Neutrophil (primary cell): ENCODE results near the gene LILRB2.
"Not testable (repeated sequence)": the region's sequence is repeated elsewhere in the genome, so short reads cannot be mapped to it uniquely, and the experiment has no call there.

Experiments used
- H3K27ac ChIP-seq: fragments of 200-600 bp; sonication (generic); 2 replicates; pipeline ENCODE4 v1.5.1; 2016; ENCODE audit warnings: mild to moderate bottlenecking, moderate library complexity
- H3K27me3 ChIP-seq: fragments of 200-600 bp; sonication (generic); 2 replicates; pipeline ENCODE4 v1.6.0; 2016; ENCODE audit warnings: mild to moderate bottlenecking
- H3K36me3 ChIP-seq: fragments of 200-600 bp; sonication (generic); 2 replicates; pipeline ENCODE4 v1.5.1; 2017
- H3K4me1 ChIP-seq, 2 experiments: fragments of 200-600 bp in 1 of 2; sonication (generic) in 1 of 2; 1 replicate in 1 of 2; 2 replicates in 1 of 2; pipeline versions ENCODE4 v1.5.1 to v1.6.1; 2013 to 2016; ENCODE audit warnings: low read depth in 1 of 2, low read length in 1 of 2, mild to moderate bottlenecking in 1 of 2, moderate library complexity in 1 of 2; ENCODE audit not compliant: control insufficient read depth in 1 of 2, insufficient read depth in 1 of 2
- H3K4me3 ChIP-seq, 2 experiments: fragments of 200-600 bp in 1 of 2; sonication (generic) in 1 of 2; 1 replicate in 1 of 2; 2 replicates in 1 of 2; pipeline ENCODE4 v1.5.1; 2013 to 2016; ENCODE audit warnings: low read depth in 1 of 2, low read length in 1 of 2, mild to moderate bottlenecking in 1 of 2, moderate library complexity in 1 of 2
- H3K9me3 ChIP-seq: fragments of 200-600 bp; sonication (generic); 2 replicates; pipeline ENCODE4 v1.5.1; 2016
- CTCF ChIP-seq: fragments of 200-600 bp; sonication (generic); IDR thresholded peaks from 2 replicates; pipeline ENCODE4 v1.5.1; 2016; ENCODE audit warnings: antibody characterized with exemption

The LILRB2 gene

GRCh38 chr19:54277111-54277615 is 3.7 kb downstream of the LILRB2 start:
- peaks cover 67% of the 10 kb centered on the region for H3K36me3 ChIP-seq
- peaks cover 61 to 67% of the 10 kb centered on the region in 2 experiments for H3K4me1 ChIP-seq
- H3K9me3 ChIP-seq, H3K4me3 ChIP-seq, H3K27me3 ChIP-seq: not testable (repeated sequence)
- H3K27ac ChIP-seq, result peak overlapping the region; percentile 98

- peak overlapping the region; percentile 98 for H3K27ac ChIP-seq
- H3K27me3 ChIP-seq, result no peaks in the 10 kb centered on the region
- H3K9me3 ChIP-seq, result no peaks in the 10 kb centered on the region
- H3K4me1 ChIP-seq, result peaks cover 61 to 67% of the 10 kb centered on the region in 2 experiments
- H3K36me3 ChIP-seq, result peaks cover 67% of the 10 kb centered on the region
- TF ChIP-seq CTCF, result no peak
- H3K4me3 ChIP-seq, result no peak overlapping the region
Observed at GRCh38 chr19:54275951-54276350, 5.0 kb downstream of the LILRB2 start.

- not testable (repeated sequence) for H3K4me3 ChIP-seq, H3K9me3 ChIP-seq, H3K27me3 ChIP-seq
- peak overlapping the region; percentile 98 for H3K27ac ChIP-seq
- H3K4me1 ChIP-seq, result peaks cover 68% of the 10 kb centered on the region in 2 experiments
- peaks cover 63% of the 10 kb centered on the region for H3K36me3 ChIP-seq
Observed at GRCh38 chr19:54274516-54274915, 6.4 kb downstream of the LILRB2 start.

GRCh38 chr19:54273821-54274220 is 7.1 kb downstream of the LILRB2 start:
- Histone ChIP-seq H3K36me3 (peaks cover 56% of the 10 kb centered on the region), H3K4me1 (peaks cover 68% of the 10 kb centered on the region in 2 experiments), H3K27me3 (no peaks in the 10 kb centered on the region), H3K4me3 (no peak overlapping the region), H3K27ac (peak overlapping the region; percentile 85), H3K9me3 (no peaks in the 10 kb centered on the region)
- TF ChIP-seq CTCF, result no peak

GRCh38 chr19:54272181-54272580 is 8.7 kb downstream of the LILRB2 start:
- not testable (repeated sequence) for H3K4me3 ChIP-seq, H3K9me3 ChIP-seq, H3K27me3 ChIP-seq
- peak overlapping the region; percentile 85 for H3K27ac ChIP-seq
- H3K36me3 ChIP-seq, result peaks cover 40% of the 10 kb centered on the region
- H3K4me1 ChIP-seq, result peaks cover 68% of the 10 kb centered on the region in 2 experiments

- H3K9me3 ChIP-seq, H3K27me3 ChIP-seq: not testable (repeated sequence)
- Histone ChIP-seq H3K4me1 (peaks cover 68 to 70% of the 10 kb centered on the region in 2 experiments), H3K36me3 (peaks cover 34% of the 10 kb centered on the region), H3K4me3 (peak overlapping the region; percentile 3 to 38), H3K27ac (peak overlapping the region; percentile 85)
Observed at GRCh38 chr19:54271587-54271986, 9.3 kb downstream of the LILRB2 start.

GRCh38 chr19:54271106-54271505 is 9.8 kb downstream of the LILRB2 start:
- H3K27me3 ChIP-seq, result no peaks in the 10 kb centered on the region
- peak overlapping the region; percentile 85 for H3K27ac ChIP-seq
- H3K4me1 ChIP-seq, result peaks cover 70 to 75% of the 10 kb centered on the region in 2 experiments
- H3K4me3 ChIP-seq, result peak overlapping the region; percentile 3 to 38
- TF ChIP-seq CTCF, result no peak
- no peaks in the 10 kb centered on the region for H3K9me3 ChIP-seq
- peaks cover 29% of the 10 kb centered on the region for H3K36me3 ChIP-seq

GRCh38 chr19:54268936-54269335 is 12.0 kb downstream of the LILRB2 start:
- H3K4me1 ChIP-seq, result peaks cover 76 to 82% of the 10 kb centered on the region in 2 experiments
- TF ChIP-seq CTCF, result no peak

More at GRCh38 chr19:54268936-54269335, 12.0 kb downstream of the LILRB2 start:
- no peaks in the 10 kb centered on the region for H3K9me3 ChIP-seq
- H3K27ac ChIP-seq, result peak overlapping the region; percentile 47
- H3K36me3 ChIP-seq, result peaks cover 7% of the 10 kb centered on the region
- no peaks in the 10 kb centered on the region for H3K27me3 ChIP-seq
- H3K4me3 ChIP-seq, result no peak overlapping the region
